Common myeloid progenitor, CD34-positive (primary cell): ENCODE data around the gene MYO15A.
A peak's percentile ranks its signal among the peaks of the same experiment; 100 is the strongest.

Source experiments
- CTCF ChIA-PET: fragments of 350-600 bp; sonication (Branson Sonifier 250); formaldehyde crosslinking; loops from one replicate; lab custom pipeline; 2021; ENCODE audit warnings: antibody characterized with exemption; lab: Charles Lee
- POLR2A ChIA-PET: fragments of 350-600 bp; sonication (Branson Sonifier 250); formaldehyde crosslinking; loops from one replicate; lab custom pipeline; 2021; ENCODE audit warnings: antibody characterized with exemption; lab: Charles Lee
- DNase-seq, 3 donors: peaks; one replicate each; pipeline versions ENCODE4 v3.0.0 to v3.0.0-alpha.2; 2013
- H3K27ac ChIP-seq, 2 experiments: 1 replicate in 1 of 2; 2 replicates in 1 of 2; pipeline ENCODE4 v1.7.0; 2013; ENCODE audit warnings: inconsistent platforms in 2 of 2, low read length in 2 of 2, mild to moderate bottlenecking in 2 of 2, low read depth in 1 of 2, moderate library complexity in 1 of 2; ENCODE audit not compliant: severe bottlenecking in 2 of 2, insufficient read depth in 1 of 2, poor library complexity in 1 of 2
- H3K27me3 ChIP-seq, 5 experiments: replicated peaks in 2 of 5; 1 replicate in 3 of 5; 2 replicates in 2 of 5; pipeline versions ENCODE4 v1.6.1 to v1.7.0; 2013; ENCODE audit warnings: low read length in 4 of 5, mild to moderate bottlenecking in 2 of 5, moderate library complexity in 2 of 5, inconsistent platforms in 1 of 5; ENCODE audit not compliant: insufficient read depth in 5 of 5, control insufficient read depth in 4 of 5
- H3K36me3 ChIP-seq, 4 experiments: 1 replicate in 2 of 4; 2 replicates in 2 of 4; pipeline versions ENCODE4 v1.6.1 to v1.7.0; 2013; ENCODE audit warnings: low read length in 3 of 4, control low read depth in 1 of 4, mild to moderate bottlenecking in 1 of 4; ENCODE audit not compliant: control insufficient read depth in 4 of 4, insufficient read depth in 4 of 4
- H3K4me1 ChIP-seq, 4 experiments: 1 replicate in 3 of 4; 2 replicates in 1 of 4; pipeline versions ENCODE4 v1.6.1 to v1.7.1; 2013; ENCODE audit warnings: low read length in 3 of 4, mild to moderate bottlenecking in 3 of 4, control low read depth in 1 of 4, inconsistent platforms in 1 of 4, moderate library complexity in 1 of 4; ENCODE audit not compliant: control insufficient read depth in 4 of 4, insufficient read depth in 4 of 4; ENCODE audit errors: control extremely low read depth in 1 of 4
- H3K4me3 ChIP-seq, 7 experiments: 1 replicate in 4 of 7; 2 replicates in 3 of 7; pipeline versions ENCODE4 v1.5.1 to v1.7.0; 2013; ENCODE audit warnings: mild to moderate bottlenecking in 7 of 7, low read length in 6 of 7, moderate library complexity in 6 of 7, inconsistent platforms in 2 of 7, low read depth in 2 of 7, control low read depth in 1 of 7; ENCODE audit not compliant: insufficient read depth in 4 of 7, control insufficient read depth in 1 of 7; ENCODE audit errors: extremely low read depth in 1 of 7
- H3K9me3 ChIP-seq, 5 experiments: 1 replicate in 4 of 5; 2 replicates in 1 of 5; pipeline versions ENCODE4 v1.6.1 to v1.7.1; 2013; ENCODE audit warnings: low read length in 4 of 5, mild to moderate bottlenecking in 2 of 5, inconsistent platforms in 1 of 5, low read depth in 1 of 5, moderate library complexity in 1 of 5; ENCODE audit not compliant: control insufficient read depth in 4 of 5, insufficient read depth in 2 of 5; ENCODE audit errors: control extremely low read depth in 1 of 5
- WGBS: methylation state at CpG from one replicate; pipeline ENCODE4 v1.1.5; 2013; ENCODE audit not compliant: insufficient coverage; 5-methylcytosine and 5-hydroxymethylcytosine counted together

The MYO15A gene

GRCh38 chr17:18160128-18160856 is 51.7 kb downstream of the MYO15A start:
- Histone ChIP-seq H3K27me3 (no peaks in the 10 kb centered on the region), H3K36me3 (no peaks in the 10 kb centered on the region), H3K9me3 (no peaks in the 10 kb centered on the region), H3K4me3 (no peak overlapping the region), H3K27ac (no peak overlapping the region), H3K4me1 (peaks cover 0 to 14% (median 11%) of the 10 kb centered on the region in 4 experiments)
- DNase-seq, result no peak
- ChIA-PET POLR2A (no interaction called here), CTCF (interaction anchor here (0.8 to 2.0 kb wide), 4 partner anchors 9 to 25 kb away, joined by 3 to 7 read pairs (median 4); no protein-coding TSS in a partner anchor)
- WGBS, result 93% methylated on average over 4 of the region's 5 CpGs

- DNase-seq, result no peak
- H3K4me1 ChIP-seq, result peaks cover 0 to 12% (median 8%) of the 10 kb centered on the region in 4 experiments
- no peaks in the 10 kb centered on the region for H3K9me3 ChIP-seq
- CTCF ChIA-PET, result interaction anchor here (1.1 to 2.0 kb wide), 4 partner anchors 9 to 23 kb away, joined by 3 to 7 read pairs (median 3); no protein-coding TSS in a partner anchor
- no peaks in the 10 kb centered on the region for H3K36me3 ChIP-seq
- WGBS, result 90% methylated on average over 10 of the region's 12 CpGs
- POLR2A ChIA-PET, result interaction anchor here (0.9 kb wide), 1 partner anchor 8 kb away, joined by 3 read pairs; no protein-coding TSS in a partner anchor
- H3K27me3 ChIP-seq, result no peaks in the 10 kb centered on the region
- no peak overlapping the region for H3K27ac ChIP-seq
- no peak overlapping the region for H3K4me3 ChIP-seq
Observed at GRCh38 chr17:18161207-18162145, 52.9 kb downstream of the MYO15A start.

- CTCF ChIA-PET, result no interaction called here
- WGBS, result 87% methylated on average over 7 of the region's 7 CpGs
Observed at GRCh38 chr17:18163547-18163946, 55.0 kb downstream of the MYO15A start.

GRCh38 chr17:18166894-18167293 is 58.3 kb downstream of the MYO15A start:
- H3K4me1 ChIP-seq, result no peaks in the 10 kb centered on the region
- no peak overlapping the region for H3K4me3 ChIP-seq
- H3K27ac ChIP-seq, result no peak overlapping the region
- WGBS, result 91% methylated on average over 5 of the region's 5 CpGs
- DNase-seq, result no peak
- no peaks in the 10 kb centered on the region for H3K36me3 ChIP-seq
- no peaks in the 10 kb centered on the region for H3K9me3 ChIP-seq
- POLR2A ChIA-PET, result no interaction called here
- no peaks in the 10 kb centered on the region for H3K27me3 ChIP-seq
- CTCF ChIA-PET, result no interaction called here

More at GRCh38 chr17:18163547-18163946, 55.0 kb downstream of the MYO15A start:
- H3K4me1 ChIP-seq, result peaks cover 0 to 5% (median 3%) of the 10 kb centered on the region in 4 experiments
- no peaks in the 10 kb centered on the region for H3K27me3 ChIP-seq
- H3K36me3 ChIP-seq, result no peaks in the 10 kb centered on the region
- H3K9me3 ChIP-seq, result no peaks in the 10 kb centered on the region
- H3K27ac ChIP-seq, result no peak overlapping the region
- H3K4me3 ChIP-seq, result no peak overlapping the region
- POLR2A ChIA-PET, result no interaction called here
- DNase-seq, result no peak

GRCh38 chr17:18167421-18167820 is 58.9 kb downstream of the MYO15A start:
- 88% methylated on average over 8 of the region's 10 CpGs for WGBS
- Histone ChIP-seq H3K4me1 (no peaks in the 10 kb centered on the region), H3K27me3 (no peaks in the 10 kb centered on the region), H3K27ac (no peak overlapping the region), H3K9me3 (no peaks in the 10 kb centered on the region), H3K36me3 (no peaks in the 10 kb centered on the region), H3K4me3 (no peak overlapping the region)
- DNase-seq, result no peak
- POLR2A ChIA-PET, result no interaction called here
- CTCF ChIA-PET, result no interaction called here

- ChIA-PET POLR2A (no interaction called here), CTCF (interaction anchor here (1.4 kb wide), 1 partner anchor 19 kb away, joined by 3 read pairs; no protein-coding TSS in a partner anchor)
- no peaks in the 10 kb centered on the region for H3K36me3 ChIP-seq
Observed at GRCh38 chr17:18172531-18173278, 64.1 kb downstream of the MYO15A start.

More at GRCh38 chr17:18172531-18173278, 64.1 kb downstream of the MYO15A start:
- H3K9me3 ChIP-seq, result no peaks in the 10 kb centered on the region
- peak in 1 of 3 donors; percentile 13 for DNase-seq
- no peaks in the 10 kb centered on the region for H3K27me3 ChIP-seq
- 100% methylated on average over 2 of the region's 3 CpGs for WGBS
- H3K4me1 ChIP-seq, result peaks cover 0 to 5% (median 1%) of the 10 kb centered on the region in 4 experiments
- H3K27ac ChIP-seq, result no peak overlapping the region
- no peak overlapping the region for H3K4me3 ChIP-seq
